Stomach (tissue), 9 donors: Measurements from ENCODE around the gene BAZ1A. TPM values are rescaled to one million over a fixed set of nuclear protein-coding genes. Genes with fewer than 3 reads are reported as not detected.
A peak's percentile ranks its signal among the peaks of the same experiment; 100 is the strongest.

Experiments used
- DNase-seq, 2 donors: peaks; one replicate each; pipeline versions ENCODE4 v3.0.0 to v3.0.0-alpha.2; 2013 to 2019
- H3K27ac ChIP-seq, 5 donors: fragments of 200-600 bp in 4 of 5; sonication (generic) in 4 of 5; one replicate each; pipeline ENCODE4 v1.5.1; 2013 to 2019; ENCODE audit warnings: mild to moderate bottlenecking in 1 of 5, moderate library complexity in 1 of 5
- H3K27me3 ChIP-seq, 3 donors: fragments of 200-600 bp; sonication (generic); one replicate each; pipeline ENCODE4 v1.5.1; 2017 to 2019; ENCODE audit warnings: mixed run types in 1 of 3
- H3K36me3 ChIP-seq, 4 donors: fragments of 200-600 bp; sonication (generic); 1 replicate in 3 of 4; 2 replicates in 1 of 4; pipeline ENCODE4 v1.5.1; 2016 to 2019
- H3K4me1 ChIP-seq, 4 donors: fragments of 200-600 bp; sonication (generic); one replicate each; pipeline ENCODE4 v1.5.1; 2016 to 2019
- H3K4me3 ChIP-seq, 4 donors: fragments of 200-600 bp; sonication (generic) in 3 of 4; one replicate each; pipeline ENCODE4 v1.5.1; 2016 to 2019; ENCODE audit warnings: mild to moderate bottlenecking in 1 of 4
- H3K9me3 ChIP-seq, 4 donors: fragments of 200-600 bp; sonication (generic); one replicate each; pipeline ENCODE4 v1.5.1; 2016 to 2019
- CTCF ChIP-seq, 7 experiments: fragments of 450-650 bp in 4 of 7; fragments of 200-600 bp in 3 of 7; sonication (generic) in 3 of 7; IDR thresholded peaks; one replicate each; pipeline ENCODE4 v1.5.1; 2016 to 2019; ENCODE audit warnings: antibody characterized with exemption in 7 of 7, control low read depth in 2 of 7, mild to moderate bottlenecking in 1 of 7
- EP300 ChIP-seq: sonication (generic); formaldehyde crosslinking; IDR thresholded peaks from one replicate; pipeline ENCODE4 v1.6.1; 2017; ENCODE audit warnings: antibody characterized with exemption
- POLR2A ChIP-seq, 4 donors: fragments of 450-650 bp; IDR thresholded peaks; one replicate each; pipeline ENCODE4 v1.6.1; 2016; ENCODE audit warnings: antibody characterized with exemption in 4 of 4, control low read depth in 2 of 4, mild to moderate bottlenecking in 1 of 4, moderate library complexity in 1 of 4
- POLR2AphosphoS5 ChIP-seq, 3 donors: sonication (generic); formaldehyde crosslinking; IDR thresholded peaks; one replicate each; pipeline ENCODE4 v1.6.1; 2016; ENCODE audit warnings: antibody characterized with exemption in 3 of 3
- WGBS, 5 donors: extraction: QIAGEN DNeasy Blood & Tissue Kit in 3 of 5; methylation state at CpG; one replicate each; pipeline versions ENCODE4 v1.1.5 to v1.1.7; 2013 to 2018; 5-methylcytosine and 5-hydroxymethylcytosine counted together
- intact Hi-C: fragments of 100-400 bp; cut with DNase I; formaldehyde crosslinking; loops from one replicate; pipeline ENCODE4 v1.15.1; 2023; ENCODE audit warnings: low total_unique reads
- polyA plus RNA-seq, 3 donors: library from polyadenylated mRNA; stranded (reverse); fragments of 200-250 nt; gene quantifications; one replicate each; pipeline ENCODE4 v1.2.3, GENCODE V29; 2013
- total RNA-seq, 5 donors: library from RNA; depleted of rRNA; stranded (reverse); fragments of >200 nt; gene quantifications; one replicate each; pipeline versions ENCODE4 v1.1.0 to v1.2.3, GENCODE V29; 2014 to 2016
- donor health status: healthy with polysubstance abuse.
- donor health status: Bipolar disorder and iron deficiency.
- donor health status: healthy.

BAZ1A gene
- total and polyA plus RNA-seq, 8 donors, result 13.3 to 110 (median 31.6) TPM

DNA sequence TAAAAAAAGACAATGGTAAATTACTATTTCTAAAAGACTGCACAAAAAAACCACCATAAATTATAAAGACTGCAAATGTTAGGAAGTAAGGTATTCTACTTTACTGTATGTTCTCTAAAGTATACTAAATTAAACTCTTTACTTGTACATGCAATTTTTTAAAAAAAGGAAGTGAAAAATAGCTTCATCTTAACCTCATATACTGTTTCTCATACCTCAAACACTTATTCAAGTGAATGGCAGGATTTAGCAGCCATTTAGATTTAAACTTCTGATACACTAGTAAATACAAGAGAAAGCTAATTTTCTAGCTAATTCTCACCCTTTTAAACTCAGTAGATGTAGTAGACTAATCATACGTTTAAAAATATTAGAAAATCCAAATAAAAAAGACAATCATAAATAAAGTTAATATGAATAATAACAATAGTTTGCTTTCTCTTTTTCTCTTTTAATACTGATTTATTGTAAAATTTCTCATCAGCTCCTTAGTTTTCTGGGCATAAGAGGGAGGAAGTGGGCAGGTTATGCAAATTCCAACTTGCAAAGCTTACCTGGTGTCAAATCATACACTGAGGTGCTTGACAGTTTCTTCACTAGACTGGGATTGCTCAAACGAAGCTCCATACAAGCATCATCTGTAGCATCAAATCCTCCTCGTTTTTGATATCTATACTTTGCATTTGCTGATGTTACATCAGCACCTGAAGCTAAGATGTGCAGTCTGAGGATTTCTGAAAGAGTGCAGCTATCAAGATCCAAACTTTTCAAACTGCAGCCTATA lies 89.7 kb downstream of the BAZ1A start:
- Histone ChIP-seq H3K4me3 (no peak overlapping the region), H3K9me3 (no peaks in the 10 kb centered on the region), H3K27ac (no peak overlapping the region), H3K27me3 (no peaks in the 10 kb centered on the region), H3K36me3 (peaks cover 3 to 80% (median 65%) of the 10 kb centered on the region in 4 donors), H3K4me1 (no peaks in the 10 kb centered on the region)
- intact Hi-C loops, result no loop called here
- TF ChIP-seq EP300, result no peak
- TF ChIP-seq POLR2A (IDR thresholded peaks at IDR 0.05), result no peak
- no peak for TF ChIP-seq CTCF (IDR thresholded peaks at IDR 0.05)
- no peak for TF ChIP-seq POLR2AphosphoS5 (IDR thresholded peaks at IDR 0.05)
- no peak for DNase-seq
- WGBS, 5 donors, result 76 to 84% (median 83%) methylated on average over 3 of the region's 3 CpGs

DNA sequence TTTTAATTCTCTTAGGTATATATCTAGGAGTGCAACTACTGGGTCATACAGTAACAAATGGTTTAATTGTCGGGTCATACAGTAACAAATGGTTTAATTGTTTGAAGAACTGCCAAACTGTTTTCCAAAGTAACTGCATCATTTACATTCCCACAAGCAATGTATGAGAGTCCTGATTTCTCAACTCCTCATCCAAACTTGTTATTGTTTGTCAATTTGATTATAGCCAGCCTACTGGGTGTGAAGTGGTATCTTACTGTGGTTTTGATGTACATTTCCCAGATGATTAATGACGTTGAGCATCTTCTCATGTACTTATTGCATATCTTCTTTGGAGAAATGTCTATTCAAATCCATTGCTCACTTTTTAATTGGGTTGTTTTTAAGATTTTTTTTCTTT lies 93.1 kb downstream of the BAZ1A start:
- H3K4me3 ChIP-seq, result no peak overlapping the region
- TF ChIP-seq EP300 (no peak), POLR2AphosphoS5 (IDR thresholded peaks at IDR 0.05) (no peak), POLR2A (IDR thresholded peaks at IDR 0.05) (no peak), CTCF (IDR thresholded peaks at IDR 0.05) (no peak)
- intact Hi-C loops, result no loop called here
- DNase-seq, result no peak
- peaks cover 3 to 84% (median 75%) of the 10 kb centered on the region in 4 donors for H3K36me3 ChIP-seq
- H3K9me3 ChIP-seq, result no peaks in the 10 kb centered on the region
- H3K27me3 ChIP-seq, result no peaks in the 10 kb centered on the region
- H3K27ac ChIP-seq, result no peak overlapping the region
- WGBS, 5 donors, result 88 to 95% (median 90%) methylated on average over 2 of the region's 2 CpGs
- no peaks in the 10 kb centered on the region for H3K4me1 ChIP-seq

DNA sequence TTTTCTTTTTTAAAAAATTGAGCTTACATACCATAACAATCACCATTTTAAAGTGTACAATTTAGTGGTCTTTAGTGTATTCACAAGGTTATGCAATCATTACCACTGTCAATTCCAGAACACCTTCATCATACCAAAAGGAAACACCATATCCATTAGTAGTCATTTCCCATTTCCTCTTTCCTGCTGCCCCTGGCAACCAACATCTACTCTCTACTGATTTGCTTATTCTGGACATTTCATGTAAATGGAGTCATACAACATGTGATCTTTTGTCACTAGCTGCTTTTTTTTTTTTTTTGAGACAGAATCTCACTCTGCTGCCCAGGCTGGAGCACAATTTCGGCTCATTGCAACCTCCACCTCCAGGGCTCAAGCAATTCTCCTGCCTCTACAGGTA lies 93.9 kb downstream of the BAZ1A start:
- 86 to 100% (median 93%) methylated on average over 1 of the region's 1 CpG for WGBS, 5 donors
- TF ChIP-seq POLR2AphosphoS5 (IDR thresholded peaks at IDR 0.05), result no peak
- no peak for TF ChIP-seq POLR2A (IDR thresholded peaks at IDR 0.05)
- no peak for TF ChIP-seq CTCF (IDR thresholded peaks at IDR 0.05)
- TF ChIP-seq EP300, result no peak
- intact Hi-C loops, result no loop called here
- no peaks in the 10 kb centered on the region for H3K27me3 ChIP-seq
- H3K36me3 ChIP-seq, result peaks cover 3 to 92% (median 81%) of the 10 kb centered on the region in 4 donors
- DNase-seq, result peak in 1 of 2 donors; percentile 41
- no peak overlapping the region for H3K27ac ChIP-seq
- H3K4me1 ChIP-seq, result no peaks in the 10 kb centered on the region
- H3K4me3 ChIP-seq, result no peak overlapping the region
- no peaks in the 10 kb centered on the region for H3K9me3 ChIP-seq

GRCh38 chr14:34780646-34781045 lies 94.5 kb downstream of the BAZ1A start:
- Histone ChIP-seq H3K9me3 (no peaks in the 10 kb centered on the region), H3K27ac (no peak overlapping the region), H3K27me3 (no peaks in the 10 kb centered on the region), H3K36me3 (peaks cover 3 to 92% (median 82%) of the 10 kb centered on the region in 4 donors), H3K4me3 (no peak overlapping the region), H3K4me1 (no peaks in the 10 kb centered on the region)
- no peak for DNase-seq
- intact Hi-C loops, result no loop called here
- no peak for TF ChIP-seq POLR2AphosphoS5 (IDR thresholded peaks at IDR 0.05)
- TF ChIP-seq POLR2A (IDR thresholded peaks at IDR 0.05), result no peak

- peaks cover 3 to 94% (median 85%) of the 10 kb centered on the region in 4 donors for H3K36me3 ChIP-seq
- WGBS, 5 donors, result 98 to 100% (median 99%) methylated on average over 3 of the region's 3 CpGs
- intact Hi-C loops, result no loop called here
Observed at GRCh38 chr14:34778744-34779143, 96.4 kb downstream of the BAZ1A start.

More at GRCh38 chr14:34778744-34779143, 96.4 kb downstream of the BAZ1A start:
- TF ChIP-seq POLR2AphosphoS5 (IDR thresholded peaks at IDR 0.05) (no peak), CTCF (IDR thresholded peaks at IDR 0.05) (no peak), POLR2A (IDR thresholded peaks at IDR 0.05) (no peak), EP300 (no peak)
- Histone ChIP-seq H3K4me3 (no peak overlapping the region), H3K9me3 (no peaks in the 10 kb centered on the region), H3K4me1 (no peaks in the 10 kb centered on the region), H3K27ac (no peak overlapping the region), H3K27me3 (no peaks in the 10 kb centered on the region)
- DNase-seq, result no peak
